Transverse colon (tissue), 4 donors: ENCODE results near the gene ERCC8.

Experiments used
- CTCF ChIP-seq, 5 experiments: fragments of 200-600 bp in 3 of 5; fragments of 450-650 bp in 2 of 5; sonication (generic) in 3 of 5; IDR thresholded peaks; 1 replicate in 2 of 5; 2 replicates in 3 of 5; pipeline ENCODE4 v1.5.1; 2016 to 2017; ENCODE audit warnings: antibody characterized with exemption in 5 of 5, inconsistent platforms in 3 of 5, mild to moderate bottlenecking in 2 of 5, moderate library complexity in 1 of 5
- POLR2A ChIP-seq: fragments of 450-650 bp; IDR thresholded peaks from one replicate; pipeline ENCODE4 v1.6.1; 2016; ENCODE audit warnings: antibody characterized with exemption, mild to moderate bottlenecking, moderate library complexity
- POLR2AphosphoS5 ChIP-seq, 3 donors: sonication (generic); formaldehyde crosslinking; IDR thresholded peaks; one replicate each; pipeline ENCODE4 v1.6.1; 2016; ENCODE audit warnings: antibody characterized with exemption in 3 of 3

- TF ChIP-seq CTCF (IDR thresholded peaks at IDR 0.05) (no peak), POLR2A (no peak), POLR2AphosphoS5 (IDR thresholded peaks at IDR 0.05) (no peak)
These were observed 58.7 kb downstream of the ERCC8 start for GRCh38 chr5:60886158-60886557.
